Tibial nerve (tissue), 4 donors: ENCODE results near the gene RANBP2. TPM values are rescaled to one million over a fixed set of nuclear protein-coding genes. Genes with fewer than 3 reads are reported as not detected.

Experiments used
- DNase-seq, 2 donors: peaks; one replicate each; pipeline ENCODE4 v3.0.0-alpha.2; 2019; ENCODE audit warnings: low spot score in 2 of 2
- H3K27ac ChIP-seq, 4 donors: fragments of 200-600 bp; sonication (generic) in 3 of 4; one replicate each; pipeline ENCODE4 v1.5.1; 2017 to 2019; ENCODE audit warnings: mild to moderate bottlenecking in 1 of 4
- H3K27me3 ChIP-seq, 2 donors: fragments of 200-600 bp; sonication (generic) in 1 of 2; one replicate each; pipeline versions ENCODE4 v1.5.1 to v1.6.0; 2017 to 2019
- H3K36me3 ChIP-seq, 3 donors: fragments of 200-600 bp; sonication (generic); one replicate each; pipeline ENCODE4 v1.5.1; 2018 to 2019
- H3K4me1 ChIP-seq, 4 donors: fragments of 200-600 bp; sonication (generic) in 3 of 4; one replicate each; pipeline ENCODE4 v1.5.1; 2017 to 2019
- H3K4me3 ChIP-seq, 4 donors: fragments of 200-600 bp; sonication (generic) in 3 of 4; one replicate each; pipeline ENCODE4 v1.5.1; 2017 to 2019; ENCODE audit warnings: mild to moderate bottlenecking in 1 of 4, moderate library complexity in 1 of 4
- H3K9me3 ChIP-seq, 4 donors: fragments of 200-600 bp; sonication (generic) in 3 of 4; one replicate each; pipeline ENCODE4 v1.5.1; 2017 to 2019
- CTCF ChIP-seq, 5 experiments: fragments of 200-600 bp in 3 of 5; fragments of 450-650 bp in 2 of 5; sonication (generic) in 3 of 5; IDR thresholded peaks; one replicate each; pipeline ENCODE4 v1.5.1; 2016 to 2019; ENCODE audit warnings: antibody characterized with exemption in 5 of 5, mild to moderate bottlenecking in 3 of 5, moderate library complexity in 2 of 5
- EP300 ChIP-seq, 2 donors: sonication (generic); formaldehyde crosslinking; IDR thresholded peaks; one replicate each; pipeline ENCODE4 v1.6.1; 2017; ENCODE audit warnings: antibody characterized with exemption in 2 of 2, mild to moderate bottlenecking in 1 of 2
- POLR2A ChIP-seq, 2 donors: fragments of 450-650 bp; IDR thresholded peaks; one replicate each; pipeline ENCODE4 v1.6.1; 2017; ENCODE audit warnings: antibody characterized with exemption in 2 of 2, mild to moderate bottlenecking in 2 of 2, moderate library complexity in 2 of 2
- WGBS, 2 donors: methylation state at CpG; one replicate each; pipeline ENCODE4 v1.1.5; 2018; 5-methylcytosine and 5-hydroxymethylcytosine counted together
- total RNA-seq, 4 donors: library from RNA; depleted of rRNA; stranded (reverse); fragments of >200 nt; gene quantifications; one replicate each; pipeline ENCODE4 v1.1.0, GENCODE V29; 2016

The RANBP2 gene
- total RNA-seq, 4 donors from 2014 or later = 47.4 to 72.8 (median 61.5) TPM

- H3K27ac ChIP-seq = no peak overlapping the region
- H3K9me3 ChIP-seq = peaks cover 0 to 9% (median 2%) of the 10 kb centered on the region in 4 donors
- no peak overlapping the region for H3K4me3 ChIP-seq
- no peak for TF ChIP-seq CTCF (IDR thresholded peaks at IDR 0.05)
- TF ChIP-seq EP300 (IDR thresholded peaks at IDR 0.05) = no peak
- no peak for TF ChIP-seq POLR2A (IDR thresholded peaks at IDR 0.05)
- H3K4me1 ChIP-seq = no peaks in the 10 kb centered on the region
- 72 to 74% methylated on average over 6 of the region's 6 CpGs for WGBS, 2 donors
- H3K36me3 ChIP-seq = peaks cover 0 to 32% (median 0%) of the 10 kb centered on the region in 3 donors
- H3K27me3 ChIP-seq = no peaks in the 10 kb centered on the region
- no peak for DNase-seq
Observed at GRCh38 chr2:108806371-108807113, 87.3 kb downstream of the RANBP2 start.

- TF ChIP-seq CTCF (IDR thresholded peaks at IDR 0.05) (no peak), EP300 (IDR thresholded peaks at IDR 0.05) (no peak), POLR2A (IDR thresholded peaks at IDR 0.05) (no peak)
- H3K4me1 ChIP-seq = no peaks in the 10 kb centered on the region
- 94 to 96% methylated on average over 3 of the region's 3 CpGs for WGBS, 2 donors
- H3K9me3 ChIP-seq = peaks cover 0 to 9% (median 2%) of the 10 kb centered on the region in 4 donors
- H3K36me3 ChIP-seq = peaks cover 0 to 26% (median 0%) of the 10 kb centered on the region in 3 donors
- no peak overlapping the region for H3K27ac ChIP-seq
- no peaks in the 10 kb centered on the region for H3K27me3 ChIP-seq
- DNase-seq = no peak
- no peak overlapping the region for H3K4me3 ChIP-seq
Observed at GRCh38 chr2:108809936-108810335, 90.7 kb downstream of the RANBP2 start.

- 96 to 98% methylated on average over 4 of the region's 4 CpGs for WGBS, 2 donors
- Histone ChIP-seq H3K4me3 (no peak overlapping the region), H3K9me3 (peaks cover 0 to 9% (median 2%) of the 10 kb centered on the region in 4 donors), H3K27ac (no peak overlapping the region), H3K36me3 (peaks cover 0 to 36% (median 0%) of the 10 kb centered on the region in 3 donors), H3K4me1 (no peaks in the 10 kb centered on the region), H3K27me3 (no peaks in the 10 kb centered on the region)
- no peak for DNase-seq
- TF ChIP-seq EP300 (IDR thresholded peaks at IDR 0.05) (no peak), POLR2A (IDR thresholded peaks at IDR 0.05) (no peak)
Observed at GRCh38 chr2:108810993-108811957, 92.0 kb downstream of the RANBP2 start.

- WGBS, 2 donors = 91 to 96% methylated on average over 1 of the region's 1 CpG
- H3K36me3 ChIP-seq = peaks cover 0 to 45% (median 0%) of the 10 kb centered on the region in 3 donors
- peaks cover 0 to 9% (median 2%) of the 10 kb centered on the region in 4 donors for H3K9me3 ChIP-seq
- H3K27me3 ChIP-seq = no peaks in the 10 kb centered on the region
- no peak overlapping the region for H3K27ac ChIP-seq
- TF ChIP-seq EP300 (IDR thresholded peaks at IDR 0.05) (no peak), CTCF (IDR thresholded peaks at IDR 0.05) (no peak), POLR2A (IDR thresholded peaks at IDR 0.05) (no peak)
- DNase-seq = no peak
- H3K4me1 ChIP-seq = no peaks in the 10 kb centered on the region
- no peak overlapping the region for H3K4me3 ChIP-seq
Observed at GRCh38 chr2:108813732-108814131, 94.5 kb downstream of the RANBP2 start.

- no peaks in the 10 kb centered on the region for H3K4me1 ChIP-seq
- 94 to 97% methylated on average over 2 of the region's 2 CpGs for WGBS, 2 donors
- TF ChIP-seq CTCF (IDR thresholded peaks at IDR 0.05) (no peak), POLR2A (IDR thresholded peaks at IDR 0.05) (no peak), EP300 (IDR thresholded peaks at IDR 0.05) (no peak)
- peaks cover 0 to 41% (median 0%) of the 10 kb centered on the region in 3 donors for H3K36me3 ChIP-seq
- H3K27ac ChIP-seq = no peak overlapping the region
- DNase-seq = no peak
- no peak overlapping the region for H3K4me3 ChIP-seq
- peaks cover 0 to 12% (median 0%) of the 10 kb centered on the region in 4 donors for H3K9me3 ChIP-seq
- H3K27me3 ChIP-seq = no peaks in the 10 kb centered on the region
Observed at GRCh38 chr2:108820482-108820881, 101.2 kb downstream of the RANBP2 start.
